CD4-positive, alpha-beta memory T cell (primary cell): ENCODE measurements around the gene ATP6V0E1. TPM values are rescaled to one million over a fixed set of nuclear protein-coding genes. Genes with fewer than 3 reads are reported as not detected.

Experiments
- CTCF ChIA-PET: fragments of 350-600 bp; sonication (Branson Sonifier 250); formaldehyde crosslinking; loops from one replicate; lab custom pipeline; 2021; ENCODE audit warnings: inconsistent platforms; ENCODE audit not compliant: partially characterized antibody; lab: Charles Lee
- POLR2A ChIA-PET: fragments of 350-600 bp; sonication (Branson Sonifier 250); formaldehyde crosslinking; loops from one replicate; lab custom pipeline; 2021; ENCODE audit not compliant: partially characterized antibody; lab: Charles Lee
- DNase-seq, 5 donors: peaks; one replicate each; pipeline versions ENCODE4 v3.0.0 to v3.0.0-alpha.2; 2020 to 2022; ENCODE audit warnings: mixed read lengths in 1 of 5
- H3K27ac ChIP-seq: one replicate; pipeline ENCODE4 v1.7.0; 2013; ENCODE audit warnings: low read depth, low read length
- H3K27me3 ChIP-seq: 2 replicates; pipeline ENCODE4 v1.7.0; 2013; ENCODE audit warnings: mild to moderate bottlenecking, low read length, moderate library complexity; ENCODE audit not compliant: insufficient read depth
- H3K36me3 ChIP-seq: 2 replicates; pipeline ENCODE4 v1.7.0; 2013; ENCODE audit warnings: mild to moderate bottlenecking, low read length, moderate library complexity; ENCODE audit not compliant: insufficient read depth
- H3K4me1 ChIP-seq: 2 replicates; pipeline ENCODE4 v1.7.0; 2013; ENCODE audit warnings: mild to moderate bottlenecking, low read length, moderate library complexity; ENCODE audit not compliant: insufficient read depth
- H3K4me3 ChIP-seq, 2 donors: one replicate each; pipeline ENCODE4 v1.7.0; 2013; ENCODE audit warnings: low read length in 2 of 2, mild to moderate bottlenecking in 1 of 2
- H3K9me3 ChIP-seq, 2 donors: one replicate each; pipeline ENCODE4 v1.7.0; 2013; ENCODE audit warnings: low read length in 2 of 2, control low read depth in 1 of 2; ENCODE audit not compliant: control insufficient read depth in 1 of 2
- H3K27ac Mint-ChIP-seq, 7 donors: one replicate each; pipeline ENCODE4 v1.8.0; 2020 to 2021; ENCODE audit warnings: mixed read lengths in 7 of 7, mild to moderate bottlenecking in 6 of 7, inconsistent platforms in 3 of 7, moderate library complexity in 3 of 7
- H3K27me3 Mint-ChIP-seq, 2 donors: one replicate each; pipeline ENCODE4 v1.8.0; 2020 to 2021; ENCODE audit warnings: mixed read lengths in 2 of 2
- H3K36me3 Mint-ChIP-seq, 2 donors: one replicate each; pipeline ENCODE4 v1.8.0; 2020 to 2021; ENCODE audit warnings: mixed read lengths in 2 of 2, inconsistent platforms in 1 of 2, mild to moderate bottlenecking in 1 of 2
- H3K4me1 Mint-ChIP-seq, 4 donors: one replicate each; pipeline ENCODE4 v1.8.0; 2020 to 2021; ENCODE audit warnings: mixed read lengths in 4 of 4, mild to moderate bottlenecking in 1 of 4
- H3K4me3 Mint-ChIP-seq, 8 donors: one replicate each; pipeline ENCODE4 v1.8.0; 2020 to 2021; ENCODE audit warnings: mixed read lengths in 8 of 8, mild to moderate bottlenecking in 7 of 8, moderate library complexity in 6 of 8, inconsistent platforms in 3 of 8
- H3K9me3 Mint-ChIP-seq, 8 donors: one replicate each; pipeline ENCODE4 v1.8.0; 2020 to 2021; ENCODE audit warnings: mixed read lengths in 8 of 8, mild to moderate bottlenecking in 5 of 8, inconsistent platforms in 3 of 8, moderate library complexity in 1 of 8
- intact Hi-C: fragments of 100-400 bp; cut with micrococcal nuclease; formaldehyde crosslinking; loops from one replicate; pipeline ENCODE4 v1.15.1; 2023
- polyA plus RNA-seq, 2 donors: library from polyadenylated mRNA; unstranded; fragments of 300-500 nt; fragmentation: Illumina TruSeq; gene quantifications; one replicate each; pipeline ENCODE4 v1.2.3, GENCODE V29; 2021
- total RNA-seq, 2 experiments: library from RNA; stranded (reverse); gene quantifications; one replicate each; pipeline ENCODE4 v1.2.3, GENCODE V29; 2021

ATP6V0E1 gene
- total and polyA plus RNA-seq, 4 experiments from 2014 or later, result 158 to 559 (median 304) TPM

DNA sequence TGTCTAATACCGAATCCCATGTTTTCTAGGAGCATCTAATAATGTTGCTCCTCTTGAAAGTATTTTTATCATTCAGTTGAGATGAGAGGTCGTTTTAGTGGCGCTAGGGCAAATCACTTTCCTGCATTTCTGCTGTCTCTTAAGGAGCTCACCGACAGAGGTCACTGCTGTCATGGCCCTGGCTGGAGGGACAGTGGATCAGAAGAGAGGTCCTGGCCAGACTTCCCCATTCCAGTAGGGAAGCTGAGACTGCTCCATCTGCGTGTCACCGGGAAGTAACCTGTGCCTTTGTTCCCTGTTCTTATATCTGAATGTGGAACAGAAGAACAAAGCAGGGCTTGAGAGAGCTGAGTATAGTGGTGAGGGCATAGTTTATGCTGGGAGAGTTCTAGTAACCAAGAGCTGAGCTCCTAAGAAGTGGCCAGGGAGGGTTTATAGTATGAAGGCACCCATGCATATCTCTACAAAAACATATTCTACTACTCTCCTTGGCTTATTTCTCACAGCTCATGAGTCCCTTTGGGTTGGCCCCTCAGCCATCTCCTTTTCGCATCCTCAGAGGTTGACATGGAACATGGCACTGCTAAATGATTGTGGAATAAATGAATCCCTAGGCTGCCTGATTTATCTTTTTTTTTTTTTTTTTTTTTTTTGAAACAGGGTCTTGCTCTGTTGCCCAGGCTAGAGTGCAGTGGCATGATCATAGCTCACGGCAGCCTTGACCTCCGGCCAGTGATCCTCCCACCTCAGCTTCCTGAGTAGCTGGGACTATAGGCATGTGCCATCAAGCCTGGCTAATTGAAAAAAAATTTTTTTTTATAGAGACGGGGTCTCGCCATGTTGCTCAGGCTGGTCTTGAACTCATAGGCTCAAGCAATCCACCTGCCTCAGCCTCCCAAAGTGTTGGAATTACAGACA, 27.2 kb downstream of the ATP6V0E1 start:
- Mint-ChIP-seq H3K4me3 (no peak overlapping the region), H3K4me1 (peaks cover 32 to 64% (median 51%) of the 10 kb centered on the region in 4 donors), H3K9me3 (no peaks in the 10 kb centered on the region), H3K27ac (peak overlapping the region; percentile 17 to 65 (median 43)), H3K36me3 (peaks cover 8 to 22% of the 10 kb centered on the region in 2 donors), H3K27me3 (no peaks in the 10 kb centered on the region)
- ChIA-PET CTCF (interaction anchor here (0.9 to 2.1 kb wide), 6 partner anchors 11 to 296 kb away, joined by 3 to 8 read pairs (median 4); partner anchors contain the start of gene ATP6V0E1), POLR2A (interaction anchor here (0.6 kb wide), 2 partner anchors 78 to 384 kb away, joined by 3 read pairs; no protein-coding TSS in a partner anchor)
- DNase-seq, result no peak
- Histone ChIP-seq H3K9me3 (no peaks in the 10 kb centered on the region), H3K4me1 (peaks cover 34% of the 10 kb centered on the region), H3K27ac (no peak overlapping the region), H3K4me3 (no peak overlapping the region), H3K27me3 (no peaks in the 10 kb centered on the region), H3K36me3 (no peaks in the 10 kb centered on the region)
- intact Hi-C loops, result no loop called here

DNA sequence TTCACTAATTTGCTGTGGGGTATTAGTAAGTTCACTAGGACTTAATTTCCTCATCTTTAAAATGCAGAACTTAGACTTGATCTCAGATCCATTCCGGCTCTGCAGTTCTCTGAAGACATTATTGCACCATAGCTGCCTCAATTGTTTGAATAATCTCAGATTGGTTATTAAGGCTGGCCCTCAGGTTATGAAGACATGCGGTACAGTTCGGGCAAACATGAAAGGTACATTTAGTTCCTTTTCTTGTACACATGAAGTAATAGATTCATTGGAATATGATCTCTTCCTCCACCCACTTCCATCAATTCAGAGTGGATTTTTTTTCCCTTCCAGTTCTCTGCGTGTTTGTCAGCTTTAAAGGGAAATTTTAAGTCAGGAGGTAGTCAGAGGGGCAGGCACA, 28.0 kb downstream of the ATP6V0E1 start:
- no peak for DNase-seq
- no peak overlapping the region for H3K4me3 ChIP-seq
- no peak overlapping the region for H3K4me3 Mint-ChIP-seq
- peaks cover 34% of the 10 kb centered on the region for H3K4me1 ChIP-seq
- H3K4me1 Mint-ChIP-seq, result peaks cover 36 to 64% (median 53%) of the 10 kb centered on the region in 4 donors
- H3K27ac Mint-ChIP-seq, result peak overlapping the region in 3 of 7 donors; percentile 8 to 32 (median 27)
- H3K36me3 ChIP-seq, result no peaks in the 10 kb centered on the region
- ChIA-PET CTCF (interaction anchor here (1.1 to 2.1 kb wide), 2 partner anchors 28 to 92 kb away, joined by 4 to 8 read pairs; partner anchors contain the start of gene ATP6V0E1), POLR2A (no interaction called here)
- H3K9me3 Mint-ChIP-seq, result no peaks in the 10 kb centered on the region
- no peaks in the 10 kb centered on the region for H3K27me3 ChIP-seq
- H3K9me3 ChIP-seq, result no peaks in the 10 kb centered on the region
- H3K36me3 Mint-ChIP-seq, result peaks cover 7 to 25% of the 10 kb centered on the region in 2 donors
- H3K27ac ChIP-seq, result no peak overlapping the region
- no peaks in the 10 kb centered on the region for H3K27me3 Mint-ChIP-seq
- intact Hi-C loops, result no loop called here

DNA sequence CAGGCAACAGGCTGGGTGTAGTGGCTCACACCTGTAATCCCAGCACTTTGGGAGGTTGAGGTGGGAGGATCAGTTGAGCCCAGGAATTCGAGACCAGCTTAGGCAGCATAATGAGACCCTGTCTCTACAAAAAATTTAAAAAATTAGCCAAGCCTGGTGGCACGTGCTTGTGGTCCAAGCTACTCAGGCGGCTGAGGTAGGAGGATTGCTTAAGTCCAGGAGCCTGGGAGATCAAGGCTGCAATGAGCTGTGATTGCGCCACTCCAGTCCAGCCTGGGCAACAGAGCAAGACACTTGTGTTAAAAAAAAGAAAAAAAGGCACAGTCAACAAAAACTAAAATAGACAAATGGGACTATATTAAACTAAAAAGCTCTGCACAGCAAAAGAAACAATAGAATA, 29.3 kb downstream of the ATP6V0E1 start:
- ChIA-PET POLR2A (no interaction called here), CTCF (interaction anchor here (0.6 kb wide), 1 partner anchor 22 kb away, joined by 3 read pairs; no protein-coding TSS in a partner anchor)
- intact Hi-C loops, result no loop called here
- H3K9me3 ChIP-seq, result no peaks in the 10 kb centered on the region
- no peaks in the 10 kb centered on the region for H3K27me3 Mint-ChIP-seq
- no peaks in the 10 kb centered on the region for H3K27me3 ChIP-seq
- no peak for DNase-seq
- peaks cover 36% of the 10 kb centered on the region for H3K4me1 ChIP-seq
- H3K9me3 Mint-ChIP-seq, result no peaks in the 10 kb centered on the region
- H3K36me3 Mint-ChIP-seq, result peaks cover 6 to 24% of the 10 kb centered on the region in 2 donors
- H3K27ac ChIP-seq, result no peak overlapping the region
- H3K27ac Mint-ChIP-seq, result peak overlapping the region in 2 of 7 donors; percentile 21 to 35
- H3K4me1 Mint-ChIP-seq, result peaks cover 34 to 58% (median 49%) of the 10 kb centered on the region in 4 donors
- H3K36me3 ChIP-seq, result no peaks in the 10 kb centered on the region
- H3K4me3 Mint-ChIP-seq, result no peak overlapping the region
- no peak overlapping the region for H3K4me3 ChIP-seq

DNA sequence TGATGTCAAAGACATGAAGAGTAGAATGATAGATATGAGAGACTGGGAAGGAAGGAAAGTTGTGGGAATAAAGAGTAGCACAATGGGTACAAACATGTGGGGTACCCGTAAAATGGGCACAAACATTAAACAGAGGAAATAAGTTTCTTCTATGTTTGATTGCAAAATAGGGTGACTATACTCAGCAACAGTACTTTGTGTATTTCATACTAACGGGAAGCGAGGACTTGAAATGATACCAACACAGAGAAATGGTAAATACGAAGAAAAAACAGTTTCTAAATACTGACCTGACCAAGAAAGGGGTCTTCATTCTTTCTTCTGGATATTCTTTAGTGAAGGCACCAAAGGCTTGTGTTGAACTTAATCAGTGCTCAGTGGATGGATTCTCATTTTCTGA, 31.1 kb downstream of the ATP6V0E1 start:
- Mint-ChIP-seq H3K27ac (peak overlapping the region in 3 of 7 donors; percentile 12 to 56 (median 47)), H3K4me1 (peaks cover 36 to 64% (median 52%) of the 10 kb centered on the region in 4 donors), H3K36me3 (peaks cover 11 to 26% of the 10 kb centered on the region in 2 donors), H3K27me3 (no peaks in the 10 kb centered on the region), H3K9me3 (no peaks in the 10 kb centered on the region), H3K4me3 (no peak overlapping the region)
- Histone ChIP-seq H3K4me1 (peaks cover 36% of the 10 kb centered on the region), H3K27ac (no peak overlapping the region), H3K36me3 (no peaks in the 10 kb centered on the region), H3K9me3 (no peaks in the 10 kb centered on the region), H3K4me3 (no peak overlapping the region), H3K27me3 (no peaks in the 10 kb centered on the region)
- POLR2A ChIA-PET, result no interaction called here
- DNase-seq, result no peak
- CTCF ChIA-PET, result no interaction called here
- intact Hi-C loops, result no loop called here

DNA sequence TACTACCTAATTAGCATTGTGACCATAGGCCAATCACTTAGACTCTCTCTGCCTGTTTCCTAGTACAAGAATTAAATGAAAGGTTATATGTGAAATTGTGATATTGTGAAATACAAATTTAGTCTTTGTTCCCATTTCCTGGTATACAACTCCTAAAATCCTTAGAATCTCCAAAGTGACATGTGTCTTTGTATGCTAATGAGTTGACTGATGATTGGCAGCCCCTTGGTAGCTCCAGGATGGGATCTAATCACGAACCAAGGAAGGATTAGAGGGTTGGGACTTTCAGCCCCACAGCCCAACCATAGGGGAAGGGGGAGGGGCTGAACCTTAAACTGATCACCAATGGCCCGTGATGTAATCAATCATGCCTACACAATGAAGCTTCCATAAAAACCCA, 31.6 kb downstream of the ATP6V0E1 start:
- ChIA-PET POLR2A (interaction anchor here (0.6 to 0.8 kb wide), 2 partner anchors 19 to 85 kb away, joined by 3 read pairs; no protein-coding TSS in a partner anchor), CTCF (no interaction called here)
- H3K4me3 ChIP-seq, result no peak overlapping the region
- H3K27ac ChIP-seq, result no peak overlapping the region
- Mint-ChIP-seq H3K4me1 (peaks cover 34 to 61% (median 53%) of the 10 kb centered on the region in 4 donors), H3K27ac (peak overlapping the region in 5 of 7 donors; percentile 32 to 76 (median 52)), H3K4me3 (peak overlapping the region in 1 of 8 donors; percentile 26), H3K9me3 (no peaks in the 10 kb centered on the region), H3K36me3 (peaks cover 16 to 29% of the 10 kb centered on the region in 2 donors), H3K27me3 (no peaks in the 10 kb centered on the region)
- H3K9me3 ChIP-seq, result no peaks in the 10 kb centered on the region
- peaks cover 1% of the 10 kb centered on the region for H3K36me3 ChIP-seq
- intact Hi-C loops, result no loop called here
- H3K4me1 ChIP-seq, result peaks cover 36% of the 10 kb centered on the region
- DNase-seq, result no peak
- no peaks in the 10 kb centered on the region for H3K27me3 ChIP-seq

DNA sequence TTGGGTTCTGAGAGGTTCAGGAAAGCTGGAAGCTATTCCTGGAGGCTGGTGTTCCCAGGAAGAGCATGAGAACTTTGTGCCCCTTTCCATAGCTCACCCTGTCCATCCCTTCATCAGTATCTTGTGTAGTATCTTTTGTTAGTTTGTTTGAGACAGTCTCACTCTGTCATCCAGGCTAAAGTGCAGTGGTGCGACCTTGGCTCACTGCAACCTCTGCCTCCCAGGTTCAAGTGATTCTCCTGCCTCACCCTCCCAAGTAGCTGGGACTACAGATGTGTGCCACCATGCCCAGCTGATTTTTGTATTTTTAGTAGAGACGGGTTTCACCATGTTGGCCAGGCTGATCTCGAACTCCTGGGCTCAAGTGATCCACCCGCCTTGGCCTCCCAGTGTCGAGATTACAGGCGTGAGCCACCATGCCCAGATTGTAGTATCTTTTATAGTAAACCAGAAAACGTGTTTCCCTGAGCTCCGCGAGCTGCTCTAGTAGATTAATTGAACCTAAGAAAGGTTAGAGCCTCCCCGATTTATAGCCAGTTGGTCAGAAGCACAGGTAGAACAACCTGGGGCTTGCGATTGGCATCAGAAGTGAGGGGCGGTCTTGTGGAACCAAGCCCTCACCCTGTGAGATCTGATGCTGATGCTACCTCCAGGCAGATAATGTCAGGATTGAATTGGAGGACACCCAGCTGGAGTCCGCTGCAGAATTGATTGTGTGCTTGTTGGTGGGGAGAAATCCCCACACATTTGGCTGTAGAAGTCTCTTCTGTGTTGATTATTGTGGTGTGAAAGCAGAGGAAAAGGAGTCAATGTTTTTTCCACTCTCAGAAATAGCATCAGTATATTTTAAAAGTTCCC, 32.3 kb downstream of the ATP6V0E1 start:
- POLR2A ChIA-PET, result interaction anchor here (0.6 to 1.6 kb wide), 3 partner anchors 19 to 85 kb away, joined by 3 to 6 read pairs (median 3); no protein-coding TSS in a partner anchor
- DNase-seq, result no peak
- Histone ChIP-seq H3K27ac (no peak overlapping the region), H3K9me3 (no peaks in the 10 kb centered on the region), H3K4me1 (peaks cover 36% of the 10 kb centered on the region), H3K4me3 (no peak overlapping the region), H3K27me3 (no peaks in the 10 kb centered on the region), H3K36me3 (peaks cover 8% of the 10 kb centered on the region)
- peaks cover 29 to 56% (median 48%) of the 10 kb centered on the region in 4 donors for H3K4me1 Mint-ChIP-seq
- CTCF ChIA-PET, result no interaction called here
- H3K27me3 Mint-ChIP-seq, result no peaks in the 10 kb centered on the region
- H3K27ac Mint-ChIP-seq, result peak overlapping the region; percentile 70 to 89 (median 76)
- intact Hi-C loops, result no loop called here
- H3K9me3 Mint-ChIP-seq, result no peaks in the 10 kb centered on the region
- H3K4me3 Mint-ChIP-seq, result peak overlapping the region in 1 of 8 donors; percentile 26
- H3K36me3 Mint-ChIP-seq, result peaks cover 21 to 29% of the 10 kb centered on the region in 2 donors
